H1 (cell line): ENCODE measurements around the gene LY6G6C. TPM values are rescaled to one million over a fixed set of nuclear protein-coding genes. Genes with fewer than 3 reads are reported as not detected.

ENCODE experiments used
- CTCF ChIA-PET: fragments of 300-600 bp; sonication (Branson Sonifier 250); formaldehyde crosslinking; loops from one replicate; lab custom pipeline; 2021; ENCODE audit not compliant: partially characterized antibody; lab: Charles Lee
- POLR2A ChIA-PET: fragments of 300-600 bp; sonication (Branson Sonifier 250); formaldehyde crosslinking; loops from one replicate; lab custom pipeline; 2021; ENCODE audit warnings: inconsistent platforms; ENCODE audit not compliant: partially characterized antibody; lab: Charles Lee
- DNase-seq, 2 experiments: peaks; one replicate each; pipeline versions ENCODE4 v3.0.0 to v3.0.0-alpha.2; 2010 to 2022; ENCODE audit warnings: low spot score in 2 of 2, low read depth in 1 of 2, mixed read lengths in 1 of 2
- FAIRE-seq: peaks from 2 replicates; lab custom pipeline; 2011; peaks lifted over from hg19 to GRCh38; lab: Jason Lieb, UNC
- H2AFZ ChIP-seq: 2 replicates; pipeline ENCODE4 v1.8.1; 2012; ENCODE audit warnings: low read length, inconsistent platforms
- H2AK5ac ChIP-seq: 2 replicates; pipeline ENCODE4 v1.6.1; 2013; ENCODE audit warnings: low read depth, low read length
- H2BK120ac ChIP-seq: replicated peaks from 2 replicates; pipeline ENCODE3; 2013; ENCODE audit warnings: low read depth, low read length, inconsistent platforms
- H2BK12ac ChIP-seq: 2 replicates; pipeline ENCODE4 v1.6.1; 2013; ENCODE audit warnings: low read depth, low read length
- H2BK15ac ChIP-seq: 2 replicates; pipeline ENCODE4 v1.6.1; 2013; ENCODE audit warnings: low read length
- H2BK20ac ChIP-seq: 2 replicates; pipeline ENCODE4 v1.6.1; 2013; ENCODE audit warnings: low read length
- H2BK5ac ChIP-seq: 2 replicates; pipeline ENCODE4 v1.6.1; 2013; ENCODE audit warnings: low read depth, low read length
- H3K14ac ChIP-seq: 2 replicates; pipeline ENCODE4 v1.6.1; 2013; ENCODE audit warnings: inconsistent platforms; ENCODE audit not compliant: insufficient read length
- H3K18ac ChIP-seq: 2 replicates; pipeline ENCODE4 v1.6.1; 2013; ENCODE audit warnings: low read length; ENCODE audit errors: extremely low read depth
- H3K23ac ChIP-seq: 2 replicates; pipeline ENCODE4 v1.6.1; 2013; ENCODE audit warnings: inconsistent platforms; ENCODE audit not compliant: insufficient read length
- H3K23me2 ChIP-seq: 2 replicates; pipeline ENCODE4 v1.6.1; 2013; ENCODE audit warnings: low read depth, low read length
- H3K27ac ChIP-seq: 2 replicates; pipeline ENCODE4 v1.6.1; 2011; ENCODE audit warnings: low read depth, low read length, inconsistent platforms
- H3K27me3 ChIP-seq, 4 experiments: replicated peaks in 1 of 4; 1 replicate in 1 of 4; 2 replicates in 3 of 4; pipeline versions ENCODE4 v1.6.1 to v1.8.1; 2011 to 2013; ENCODE audit warnings: low read length in 3 of 4, mild to moderate bottlenecking in 3 of 4, inconsistent platforms in 2 of 4, mixed read lengths in 2 of 4, moderate library complexity in 1 of 4; ENCODE audit not compliant: control insufficient read depth in 3 of 4, insufficient read depth in 3 of 4; ENCODE audit errors: extremely low read depth in 1 of 4
- H3K36me3 ChIP-seq, 4 experiments: 2 replicates each; pipeline versions ENCODE4 v1.6.1 to v1.8.1; 2011 to 2013; ENCODE audit warnings: mild to moderate bottlenecking in 4 of 4, low read length in 3 of 4, moderate library complexity in 2 of 4, control low read depth in 1 of 4, inconsistent platforms in 1 of 4; ENCODE audit not compliant: insufficient read depth in 4 of 4, control insufficient read depth in 2 of 4
- H3K4ac ChIP-seq: replicated peaks from 2 replicates; pipeline ENCODE3; 2013; ENCODE audit warnings: low read length, low read depth, mixed read lengths, inconsistent platforms; ENCODE audit not compliant: insufficient read length
- H3K4me1 ChIP-seq, 4 experiments: replicated peaks in 1 of 4; 1 replicate in 1 of 4; 2 replicates in 3 of 4; pipeline versions ENCODE4 v1.6.1 to v1.8.1; 2011 to 2013; ENCODE audit warnings: low read length in 3 of 4, inconsistent platforms in 2 of 4, mixed read lengths in 1 of 4; ENCODE audit not compliant: insufficient read depth in 4 of 4, control insufficient read depth in 3 of 4
- H3K4me2 ChIP-seq, 2 experiments: 2 replicates each; pipeline versions ENCODE4 v1.6.1 to v1.8.1; 2011 to 2013; ENCODE audit warnings: low read depth in 2 of 2, low read length in 2 of 2, control low read depth in 1 of 2, inconsistent platforms in 1 of 2, mild to moderate bottlenecking in 1 of 2; ENCODE audit not compliant: insufficient read depth in 1 of 2
- H3K4me3 ChIP-seq, 4 experiments: fragments of 200-600, 300-600 bp in 1 of 4; sonication (generic), shearing (Covaris generic), sonication (Bioruptor Twin) in 1 of 4; 2 replicates each; pipeline versions ENCODE4 v1.5.1 to v1.8.1; 2011 to 2016; ENCODE audit warnings: low read length in 4 of 4, low read depth in 3 of 4, control low read depth in 2 of 4, inconsistent platforms in 2 of 4, mild to moderate bottlenecking in 2 of 4, mixed read lengths in 1 of 4, moderate library complexity in 1 of 4; ENCODE audit not compliant: insufficient read depth in 2 of 4; ENCODE audit errors: extremely low read depth in 1 of 4
- H3K56ac ChIP-seq: replicated peaks from 2 replicates; pipeline ENCODE3; 2013; ENCODE audit warnings: low read depth, mild to moderate bottlenecking, mixed read lengths, low read length, inconsistent platforms; ENCODE audit not compliant: insufficient read length
- H3K79me1 ChIP-seq: 2 replicates; pipeline ENCODE4 v1.6.1; 2013; ENCODE audit warnings: low read depth, low read length, control low read depth
- H3K79me2 ChIP-seq, 2 experiments: 2 replicates each; pipeline versions ENCODE4 v1.6.1 to v1.8.1; 2012 to 2013; ENCODE audit warnings: low read length in 2 of 2, mild to moderate bottlenecking in 2 of 2, inconsistent platforms in 1 of 2; ENCODE audit not compliant: insufficient read depth in 2 of 2, control insufficient read depth in 1 of 2
- H3K9ac ChIP-seq, 4 experiments: replicated peaks in 1 of 4; 1 replicate in 1 of 4; 2 replicates in 3 of 4; pipeline versions ENCODE4 v1.6.1 to v1.8.1; 2011 to 2013; ENCODE audit warnings: low read depth in 3 of 4, low read length in 3 of 4, control low read depth in 2 of 4, mild to moderate bottlenecking in 2 of 4, moderate library complexity in 2 of 4, inconsistent platforms in 1 of 4; ENCODE audit errors: extremely low read depth in 1 of 4
- H3K9me3 ChIP-seq, 2 experiments: 2 replicates each; pipeline versions ENCODE4 v1.6.1 to v1.8.1; 2012 to 2013; ENCODE audit warnings: mild to moderate bottlenecking in 2 of 2, moderate library complexity in 2 of 2, control low read depth in 1 of 2, inconsistent platforms in 1 of 2, low read depth in 1 of 2, low read length in 1 of 2, mixed read lengths in 1 of 2; ENCODE audit not compliant: insufficient read depth in 2 of 2
- H4K20me1 ChIP-seq, 2 experiments: replicated peaks in 1 of 2; 2 replicates each; pipeline versions ENCODE3 to v1.8.1; 2011 to 2013; ENCODE audit warnings: inconsistent platforms in 2 of 2, low read length in 2 of 2, mild to moderate bottlenecking in 1 of 2; ENCODE audit not compliant: insufficient read depth in 2 of 2, control insufficient read depth in 1 of 2
- H4K5ac ChIP-seq: 2 replicates; pipeline ENCODE4 v1.6.1; 2013; ENCODE audit warnings: low read length, low read depth, mixed read lengths, inconsistent platforms; ENCODE audit not compliant: insufficient read length
- H4K8ac ChIP-seq: 2 replicates; pipeline ENCODE4 v1.8.0; 2013; ENCODE audit warnings: mild to moderate bottlenecking, moderate library complexity, low read length, inconsistent platforms; ENCODE audit not compliant: insufficient read depth; ENCODE audit errors: extremely low read depth
- H4K91ac ChIP-seq: replicated peaks from 2 replicates; pipeline ENCODE3; 2013; ENCODE audit warnings: low read length, mixed read lengths, inconsistent platforms; ENCODE audit not compliant: insufficient read length
- CHD1 ChIP-seq: IDR thresholded peaks from 2 replicates; pipeline ENCODE4 v1.6.1; 2012; ENCODE audit warnings: low read depth, low read length, improper control_type of control experiment
- FOSL1 ChIP-seq: IDR thresholded peaks from 2 replicates; pipeline ENCODE4 v1.6.1; 2011; ENCODE audit warnings: mild to moderate bottlenecking, low read depth, low read length, moderate library complexity; ENCODE audit not compliant: insufficient read depth
- KDM1A ChIP-seq: fragments of 200-600, 300-600 bp; sonication (generic); IDR thresholded peaks from 2 replicates; pipeline ENCODE4 v1.7.1; 2016; ENCODE audit warnings: mild to moderate bottlenecking, low read length, borderline replicate concordance
- KDM5A ChIP-seq: fragments of 200-600 bp; IDR thresholded peaks from 2 replicates; pipeline ENCODE4 v1.7.1; 2012; ENCODE audit warnings: mild to moderate bottlenecking, low read length, inconsistent platforms, mixed read lengths
- MAFK ChIP-seq: IDR thresholded peaks from 2 replicates; pipeline ENCODE4 v1.6.1; 2012; ENCODE audit warnings: low read depth, mild to moderate bottlenecking, improper control_type of control experiment, low read length
- POLR2A ChIP-seq, 2 experiments: IDR thresholded peaks; 1 replicate in 1 of 2; 2 replicates in 1 of 2; pipeline ENCODE4 v1.6.1; 2011; ENCODE audit warnings: low read depth in 2 of 2, low read length in 2 of 2, mild to moderate bottlenecking in 2 of 2; ENCODE audit errors: control extremely low read depth in 1 of 2
- RFX5 ChIP-seq: IDR thresholded peaks from 2 replicates; pipeline ENCODE4 v1.6.1; 2011; ENCODE audit warnings: low read depth, low read length, improper control_type of control experiment, borderline replicate concordance
- SIN3A ChIP-seq, 2 experiments: IDR thresholded peaks in 1 of 2; conservative IDR thresholded peaks in 1 of 2; 2 replicates each; pipeline ENCODE4 v1.6.1; 2011 to 2012; ENCODE audit warnings: low read length in 2 of 2, improper control_type of control experiment in 1 of 2, low read depth in 1 of 2, mild to moderate bottlenecking in 1 of 2
- SP4 ChIP-seq: IDR thresholded peaks from 2 replicates; pipeline ENCODE4 v1.6.1; 2012; ENCODE audit warnings: low read length, inconsistent platforms
- TCF12 ChIP-seq: IDR thresholded peaks from 2 replicates; pipeline ENCODE4 v1.6.1; 2011; ENCODE audit warnings: low read depth, mild to moderate bottlenecking, low read length
- YY1 ChIP-seq: IDR thresholded peaks from 2 replicates; pipeline ENCODE4 v1.6.1; 2011; ENCODE audit warnings: low read depth, mild to moderate bottlenecking, low read length
- WGBS, 2 experiments: shearing (Covaris generic) in 1 of 2; methylation state at CpG; one replicate each; pipeline versions ENCODE4 v1.1.6 to v1.1.7; 2013 to 2015; ENCODE audit warnings: low lambda C conversion rate in 2 of 2, mixed read lengths in 2 of 2, inconsistent platforms in 1 of 2, low coverage in 1 of 2, missing lambda C conversion rate in 1 of 2; ENCODE audit not compliant: insufficient replicate concordance in 2 of 2, insufficient coverage in 1 of 2, insufficient read length in 1 of 2; ENCODE audit errors: extremely low coverage in 1 of 2, missing lambda C conversion rate in 1 of 2; 5-methylcytosine and 5-hydroxymethylcytosine counted together
- polyA plus RNA-seq, 7 experiments: library from polyadenylated mRNA; depleted of rRNA in 3 of 7; stranded (reverse) in 5 of 7; unstranded in 2 of 7; fragments of >200 nt in 5 of 7; fragments of 200-250 nt in 2 of 7; gene quantifications; 1 replicate in 5 of 7; 2 replicates in 1 of 7; 4 replicates in 1 of 7; pipeline versions ENCODE4 v1.2.1 to v1.2.3, GENCODE V29; 2011 to 2013; ENCODE audit warnings: missing spikeins in 2 of 7, mixed read lengths in 2 of 7
- total RNA-seq: library from RNA; stranded (reverse); fragmentation: NEBNext Ultra II Directional; extraction: Animal tissue kit (Norgen Biotek cat#: 25700); gene quantifications from 2 replicates; pipeline ENCODE4 v1.2.1, GENCODE V29; 2021
- TF ChIP-seq, protein P1 (sequence below), 3 experiments: IDR thresholded peaks; 1 replicate in 2 of 3; 2 replicates in 1 of 3; pipeline versions ENCODE4 v1.5.1 to v1.6.1; 2011; ENCODE audit warnings: low read length in 3 of 3, mild to moderate bottlenecking in 3 of 3, inconsistent platforms in 2 of 3, low read depth in 1 of 3, moderate library complexity in 1 of 3; ENCODE audit not compliant: insufficient read depth in 1 of 3; ENCODE audit errors: control extremely low read depth in 1 of 3

LY6G6C gene
- total and polyA plus RNA-seq, 2 of the 8 experiments (the other 6 are each of a cell fraction or from before 2014, with no cell fraction given) = 0.23 TPM; not detected in 1

DNA sequence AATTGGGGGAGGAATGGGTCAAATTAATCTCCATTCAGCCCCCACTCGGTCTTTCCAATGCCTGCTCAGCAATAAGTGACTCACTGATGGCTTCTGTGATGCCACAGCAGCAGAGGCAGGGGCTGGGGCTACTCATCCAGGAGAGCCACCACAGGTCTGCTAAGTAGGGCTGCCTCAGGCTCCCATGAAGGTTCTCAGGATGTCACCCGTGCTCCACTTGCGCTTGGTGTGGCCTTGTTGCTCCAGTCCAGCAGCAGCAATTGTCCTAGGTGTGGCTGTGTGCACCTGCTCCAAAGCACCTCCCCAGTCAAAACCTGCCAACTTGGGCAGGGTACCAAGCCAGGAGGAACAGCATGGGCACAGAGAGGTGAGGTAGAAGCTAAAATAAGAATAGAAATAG is 627 bp upstream of the LY6G6C start:
- Histone ChIP-seq H3K79me1 (no peaks in the 10 kb centered on the region), H3K36me3 (peaks cover 0 to 7% (median 4%) of the 10 kb centered on the region in 4 experiments; a peak in 5 of 8 replicates), H3K23me2 (no peaks in the 10 kb centered on the region), H3K9ac (no peak overlapping the region), H3K4ac (no peak overlapping the region), H3K9me3 (no peaks in the 10 kb centered on the region), H2BK20ac (no peak overlapping the region), H2BK12ac (no peak overlapping the region), H3K27ac (no peak overlapping the region), H3K14ac (no peak overlapping the region), H4K20me1 (no peaks in the 10 kb centered on the region), H3K79me2 (no peaks in the 10 kb centered on the region), H3K23ac (no peak overlapping the region), H3K4me1 (peaks cover 0 to 15% (median 14%) of the 10 kb centered on the region in 4 experiments; a peak in 6 of 7 replicates), H2BK5ac (no peak overlapping the region), H3K18ac (no peak overlapping the region), H2BK120ac (no peak overlapping the region), H2BK15ac (no peak overlapping the region), H4K91ac (no peak overlapping the region), H4K8ac (no peak overlapping the region), H3K56ac (no peak overlapping the region), H4K5ac (no peak overlapping the region), H3K4me3 (no peak overlapping the region), H3K4me2 (no peak overlapping the region), H3K27me3 (no peaks in the 10 kb centered on the region), H2AK5ac (no peak overlapping the region), H2AFZ (no peak overlapping the region)
- CTCF ChIA-PET = interaction anchor here (0.9 to 3.7 kb wide), 3 partner anchors 13 to 44 kb away, joined by 3 to 18 read pairs (median 4); no protein-coding TSS in a partner anchor
- 96% methylated on average over 3 of the region's 3 CpGs; no CpG with 5 or more reads in 1 of the 2 experiments for WGBS, 2 experiments
- no peak for DNase-seq
- POLR2A ChIA-PET = interaction anchor here (0.6 to 7.2 kb wide), 7 partner anchors 16 to 181 kb away, joined by 3 to 73 read pairs (median 4); partner anchors contain the start of genes CLIC1, DDX39B, GPANK1 and MSH5
- no peak for FAIRE-seq
- TF ChIP-seq CHD1 = no peak
- TF ChIP-seq FOSL1 = no peak
- no peak for TF ChIP-seq SIN3A (conservative IDR thresholded peaks at IDR 0.05 in 1 of 2, IDR thresholded peaks at IDR 0.05 in 1 of 2; ENCODE audit: low read depth in 1 of 2, low read length in 2 of 2)
- no peak for TF ChIP-seq SP4
- TF ChIP-seq KDM5A = no peak
- no peak for TF ChIP-seq YY1
- no peak for TF ChIP-seq KDM1A
- no peak for TF ChIP-seq TCF12
- no peak for TF ChIP-seq POLR2A (IDR thresholded peaks at IDR 0.05; ENCODE audit: control extremely low read depth in 1 of 2, low read depth in 2 of 2, low read length in 2 of 2)
- TF ChIP-seq, protein P1, sequence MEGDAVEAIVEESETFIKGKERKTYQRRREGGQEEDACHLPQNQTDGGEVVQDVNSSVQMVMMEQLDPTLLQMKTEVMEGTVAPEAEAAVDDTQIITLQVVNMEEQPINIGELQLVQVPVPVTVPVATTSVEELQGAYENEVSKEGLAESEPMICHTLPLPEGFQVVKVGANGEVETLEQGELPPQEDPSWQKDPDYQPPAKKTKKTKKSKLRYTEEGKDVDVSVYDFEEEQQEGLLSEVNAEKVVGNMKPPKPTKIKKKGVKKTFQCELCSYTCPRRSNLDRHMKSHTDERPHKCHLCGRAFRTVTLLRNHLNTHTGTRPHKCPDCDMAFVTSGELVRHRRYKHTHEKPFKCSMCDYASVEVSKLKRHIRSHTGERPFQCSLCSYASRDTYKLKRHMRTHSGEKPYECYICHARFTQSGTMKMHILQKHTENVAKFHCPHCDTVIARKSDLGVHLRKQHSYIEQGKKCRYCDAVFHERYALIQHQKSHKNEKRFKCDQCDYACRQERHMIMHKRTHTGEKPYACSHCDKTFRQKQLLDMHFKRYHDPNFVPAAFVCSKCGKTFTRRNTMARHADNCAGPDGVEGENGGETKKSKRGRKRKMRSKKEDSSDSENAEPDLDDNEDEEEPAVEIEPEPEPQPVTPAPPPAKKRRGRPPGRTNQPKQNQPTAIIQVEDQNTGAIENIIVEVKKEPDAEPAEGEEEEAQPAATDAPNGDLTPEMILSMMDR (IDR thresholded peaks at IDR 0.05; ENCODE audit: control extremely low read depth in 1 of 3, insufficient read depth in 1 of 3, low read depth in 1 of 3, low read length in 3 of 3) = no peak
- TF ChIP-seq MAFK = no peak
- TF ChIP-seq RFX5 = no peak
